IMR-90 (cell line): ENCODE results near the gene SLC12A4. TPM values are rescaled to one million over a fixed set of nuclear protein-coding genes. Genes with fewer than 3 reads are reported as not detected.

Experiments used
- ATAC-seq: fragments of 200-7000 bp; cut with Tn5 transposase; 2 replicates; pipeline ENCODE4 v1.9.1; 2020; ENCODE audit warnings: low read depth, mild to moderate bottlenecking, moderate library complexity
- BruUV-seq: library from RNA; stranded (reverse); fragments of 400-500 nt; replicated peaks from 2 replicates; lab custom pipeline; 2021; lab: Mats Ljungman, UMichigan
- CTCF ChIA-PET: fragments of 300-600 bp; formaldehyde crosslinking; extraction: SDS; loops from one replicate; lab custom pipeline; 2021; ENCODE audit warnings: antibody characterized with exemption; lab: Yijun Ruan, JAX
- POLR2A ChIA-PET: fragments of 300-600 bp; sonication (Branson Sonifier 250); formaldehyde crosslinking; loops from one replicate; lab custom pipeline; 2022; ENCODE audit warnings: antibody characterized with exemption; ENCODE audit not compliant: unreplicated experiment; lab: Charles Lee
- DNase-seq: peaks from one replicate; pipeline ENCODE4 v3.0.0; 2013
- H2AFZ ChIP-seq: replicated peaks from 2 replicates; pipeline ENCODE3; 2013; ENCODE audit warnings: low read length, mild to moderate bottlenecking; ENCODE audit not compliant: poor library complexity
- H2AK5ac ChIP-seq: 2 replicates; pipeline ENCODE4 v1.6.1; 2013; ENCODE audit warnings: low read depth, low read length, inconsistent platforms
- H2AK9ac ChIP-seq: replicated peaks from 2 replicates; pipeline ENCODE3; 2013; ENCODE audit warnings: mild to moderate bottlenecking, low read depth, low read length, moderate library complexity; ENCODE audit not compliant: poor library complexity
- H2BK120ac ChIP-seq: 2 replicates; pipeline ENCODE4 v1.6.1; 2013; ENCODE audit warnings: low read depth, low read length, inconsistent platforms
- H2BK15ac ChIP-seq: 3 replicates; pipeline ENCODE4 v1.6.1; 2013; ENCODE audit warnings: low read depth, low read length, inconsistent platforms
- H2BK20ac ChIP-seq: 2 replicates; pipeline ENCODE4 v1.6.1; 2013; ENCODE audit warnings: low read depth, mild to moderate bottlenecking, inconsistent platforms, low read length, moderate library complexity
- H2BK5ac ChIP-seq: 2 replicates; pipeline ENCODE4 v1.6.1; 2013; ENCODE audit warnings: mild to moderate bottlenecking, low read depth, low read length, inconsistent platforms; ENCODE audit not compliant: poor library complexity, severe bottlenecking
- H3K14ac ChIP-seq: replicated peaks from 2 replicates; pipeline ENCODE4 v1.6.1; 2013; ENCODE audit warnings: low read depth, low read length, inconsistent platforms
- H3K18ac ChIP-seq: 2 replicates; pipeline ENCODE4 v1.6.1; 2013; ENCODE audit warnings: low read depth, low read length, control low read depth
- H3K23ac ChIP-seq: 2 replicates; pipeline ENCODE4 v1.6.1; 2013; ENCODE audit warnings: low read depth, low read length, inconsistent platforms
- H3K27ac ChIP-seq: 2 replicates; pipeline ENCODE4 v1.5.1; 2013; ENCODE audit warnings: mild to moderate bottlenecking, control low read depth, low read length; ENCODE audit not compliant: insufficient read depth
- H3K27me3 ChIP-seq: 2 replicates; pipeline ENCODE4 v1.6.1; 2013; ENCODE audit warnings: low read length; ENCODE audit not compliant: control insufficient read depth, insufficient read depth
- H3K36me3 ChIP-seq: 2 replicates; pipeline ENCODE4 v1.6.1; 2013; ENCODE audit warnings: low read length, mixed read lengths; ENCODE audit not compliant: control insufficient read depth, insufficient read depth
- H3K4ac ChIP-seq: 2 replicates; pipeline ENCODE4 v1.6.1; 2013; ENCODE audit warnings: low read depth, low read length, inconsistent platforms
- H3K4me1 ChIP-seq: 2 replicates; pipeline ENCODE4 v1.6.1; 2013; ENCODE audit warnings: low read length, mixed read lengths; ENCODE audit not compliant: control insufficient read depth, insufficient read depth
- H3K4me2 ChIP-seq: 2 replicates; pipeline ENCODE4 v1.6.1; 2013; ENCODE audit warnings: low read depth, mild to moderate bottlenecking, control low read depth, low read length, moderate library complexity
- H3K4me3 ChIP-seq: 2 replicates; pipeline ENCODE4 v1.5.1; 2013; ENCODE audit warnings: low read depth, mild to moderate bottlenecking, control low read depth, low read length, moderate library complexity; ENCODE audit not compliant: insufficient read depth
- H3K56ac ChIP-seq: 2 replicates; pipeline ENCODE4 v1.6.1; 2013; ENCODE audit warnings: low read length, inconsistent platforms; ENCODE audit not compliant: insufficient read depth; ENCODE audit errors: extremely low read depth
- H3K79me1 ChIP-seq, 2 experiments: 2 replicates each; pipeline ENCODE4 v1.6.1; 2013; ENCODE audit warnings: low read length in 2 of 2, inconsistent platforms in 1 of 2, low read depth in 1 of 2
- H3K9ac ChIP-seq: 2 replicates; pipeline ENCODE4 v1.6.1; 2013; ENCODE audit warnings: low read depth, low read length, control low read depth
- H3K9me1 ChIP-seq: 2 replicates; pipeline ENCODE4 v1.6.1; 2013; ENCODE audit warnings: low read length, inconsistent platforms; ENCODE audit not compliant: insufficient read depth
- H3K9me3 ChIP-seq: 2 replicates; pipeline ENCODE4 v1.6.1; 2013; ENCODE audit warnings: low read length; ENCODE audit not compliant: control insufficient read depth, insufficient read depth
- H4K20me1 ChIP-seq: 2 replicates; pipeline ENCODE4 v1.6.1; 2013; ENCODE audit warnings: low read length, inconsistent platforms; ENCODE audit not compliant: insufficient read depth
- H4K5ac ChIP-seq: 2 replicates; pipeline ENCODE4 v1.6.1; 2013; ENCODE audit warnings: mild to moderate bottlenecking, low read depth, low read length, control low read depth
- H4K8ac ChIP-seq, 2 experiments: 2 replicates each; pipeline ENCODE4 v1.6.1; 2013; ENCODE audit warnings: low read depth in 2 of 2, low read length in 2 of 2, control low read depth in 1 of 2, inconsistent platforms in 1 of 2
- H4K91ac ChIP-seq: 2 replicates; pipeline ENCODE4 v1.6.1; 2013; ENCODE audit warnings: low read depth, low read length, inconsistent platforms; ENCODE audit not compliant: insufficient read depth
- CTCF ChIP-seq: conservative IDR thresholded peaks from 2 replicates; pipeline ENCODE4 v1.5.1; 2012; ENCODE audit warnings: mild to moderate bottlenecking, low read depth, low read length, improper control_type of control experiment
- MAFK ChIP-seq: IDR thresholded peaks from 2 replicates; pipeline ENCODE4 v1.6.1; 2012; ENCODE audit warnings: low read depth, low read length, improper control_type of control experiment
- MAZ ChIP-seq: IDR thresholded peaks from 2 replicates; pipeline ENCODE4 v1.6.1; 2012; ENCODE audit warnings: low read depth, mild to moderate bottlenecking, low read length, improper control_type of control experiment, moderate library complexity, borderline replicate concordance
- MXI1 ChIP-seq: IDR thresholded peaks from 2 replicates; pipeline ENCODE4 v1.6.1; 2012; ENCODE audit warnings: low read depth, mild to moderate bottlenecking, low read length, moderate library complexity, borderline replicate concordance
- RFX5 ChIP-seq: IDR thresholded peaks from 2 replicates; pipeline ENCODE4 v1.8.0; 2012; ENCODE audit warnings: low read depth, mild to moderate bottlenecking, low read length, moderate library complexity
- WGBS, 2 experiments: methylation state at CpG; one replicate each; pipeline versions ENCODE4 v1.1.5 to v1.1.7; 2013; ENCODE audit warnings: missing lambda C conversion rate in 2 of 2; ENCODE audit not compliant: insufficient read length in 1 of 2; ENCODE audit errors: extremely low coverage in 2 of 2; 5-methylcytosine and 5-hydroxymethylcytosine counted together
- dilution Hi-C: fragments of 300-500 bp; cut with HindIII; formaldehyde crosslinking; loops from one replicate; pipeline ENCODE4 v1.14.3; 2018; ENCODE audit warnings: low sequenced_read_pairs; ENCODE audit not compliant: unreplicated experiment
- in situ Hi-C: fragments of 300-500 bp; cut with MboI; formaldehyde crosslinking; loops from 3 replicates; pipeline ENCODE4 v1.14.3; 2019; ENCODE audit warnings: low sequenced_read_pairs, inconsistent platforms, mixed read lengths
- intact Hi-C: fragments of 100-400 bp; cut with micrococcal nuclease; formaldehyde crosslinking; loops from 2 replicates; pipeline ENCODE4 v1.10.0; 2022
- polyA plus RNA-seq, 3 experiments: library from polyadenylated mRNA; depleted of rRNA; stranded (reverse); fragments of >200 nt; gene quantifications; 2 replicates each; pipeline ENCODE4 v1.2.3, GENCODE V29; 2012; ENCODE audit warnings: low replicate concordance in 1 of 3
- total RNA-seq: library from RNA; depleted of rRNA; stranded (reverse); fragments of >200 nt; gene quantifications from 2 replicates; pipeline ENCODE4 v1.2.3, GENCODE V29; 2012

SLC12A4 gene
- total and polyA plus RNA-seq, 2 of the 4 experiments (the other 2 are of a cell fraction), result 36.6 to 132 TPM

DNA sequence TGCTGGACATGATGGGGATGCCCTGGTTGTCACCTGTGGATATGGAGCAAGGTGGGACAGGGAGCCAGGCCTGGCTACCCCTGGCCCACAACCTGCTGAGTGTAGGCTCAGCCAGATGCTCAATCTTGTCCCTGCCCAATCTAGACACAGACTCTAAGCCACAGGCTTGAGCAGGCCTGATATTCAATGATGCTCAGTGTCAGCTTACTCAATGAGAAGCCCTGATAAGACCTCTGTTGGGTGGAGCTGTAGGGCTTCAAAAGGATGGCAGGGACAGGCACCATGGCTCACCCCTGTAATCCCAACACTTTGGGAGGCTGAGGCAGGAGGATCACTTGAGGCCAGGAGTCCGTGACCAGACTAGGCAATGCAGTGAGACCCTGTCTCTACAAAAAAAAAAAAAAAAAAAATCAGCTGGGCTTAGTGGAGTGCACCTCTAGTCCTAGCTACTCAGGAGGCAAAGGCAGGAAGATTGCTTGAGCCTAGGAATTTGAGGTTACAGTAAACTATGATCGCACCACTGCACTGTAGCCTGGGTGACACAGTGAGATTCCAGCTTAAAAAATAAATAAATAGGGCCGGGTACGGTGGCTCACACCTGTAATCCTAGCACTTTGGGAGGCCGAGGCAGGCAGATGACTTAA, 27.9 kb downstream of the SLC12A4 start:
- Histone ChIP-seq H3K79me1 (peaks cover 18 to 76% of the 10 kb centered on the region in 2 experiments; a peak in 3 of 4 replicates), H4K20me1 (peaks cover 54% of the 10 kb centered on the region), H3K27me3 (no peaks in the 10 kb centered on the region), H4K91ac (no peak overlapping the region), H3K4ac (no peak overlapping the region), H3K9me1 (peaks cover 4% of the 10 kb centered on the region), H2BK5ac (no peak overlapping the region), H2AK5ac (no peak overlapping the region), H3K9me3 (no peaks in the 10 kb centered on the region), H3K14ac (no peak overlapping the region), H3K18ac (no peak overlapping the region), H3K4me3 (no peak overlapping the region), H3K4me2 (no peak overlapping the region), H3K9ac (no peak overlapping the region), H2BK20ac (no peak overlapping the region), H2AFZ (no peak overlapping the region), H3K36me3 (peaks cover 58% of the 10 kb centered on the region), H4K8ac (no peak overlapping the region), H3K56ac (no peak overlapping the region), H3K4me1 (peaks cover 4% of the 10 kb centered on the region), H3K23ac (no peak overlapping the region), H4K5ac (no peak overlapping the region), H2BK15ac (no peak overlapping the region), H2AK9ac (no peak overlapping the region), H2BK120ac (no peak overlapping the region), H3K27ac (no peak overlapping the region)
- in situ Hi-C loops (loop anchor here (25.0 kb wide), 1 partner anchor 403 kb away; the partner anchor contains the start of gene RIPOR1), intact Hi-C loops (no loop called here), dilution Hi-C loops (no loop called here)
- no peak for TF ChIP-seq MXI1
- TF ChIP-seq MAZ, result no peak
- no peak for TF ChIP-seq MAFK
- no peak for TF ChIP-seq CTCF
- TF ChIP-seq RFX5, result no peak
- WGBS, 2 experiments, result 70% methylated on average over 2 of the region's 5 CpGs; no CpG with 5 or more reads in 1 of the 2 experiments
- no peak for ATAC-seq
- CTCF ChIA-PET, result no interaction called here
- POLR2A ChIA-PET, result no interaction called here
- BruUV-seq, result no TSS peak
- no peak for DNase-seq
